Testis (tissue), 3 donors: Measurements from ENCODE around the gene ZG16B. TPM values are rescaled to one million over a fixed set of nuclear protein-coding genes. Genes with fewer than 3 reads are reported as not detected.

Experiments used
- DNase-seq: peaks from one replicate; pipeline ENCODE4 v3.0.0-alpha.2; 2019
- H3K27ac ChIP-seq, 2 donors: fragments of 200-600 bp; sonication (generic); one replicate each; pipeline ENCODE4 v1.5.1; 2019
- H3K27me3 ChIP-seq: fragments of 200-600 bp; sonication (generic); one replicate; pipeline ENCODE4 v1.5.1; 2019
- H3K36me3 ChIP-seq: fragments of 200-600 bp; sonication (generic); one replicate; pipeline ENCODE4 v1.5.1; 2017; ENCODE audit warnings: low read depth; ENCODE audit errors: missing control alignments
- H3K4me1 ChIP-seq: fragments of 200-600 bp; sonication (generic); one replicate; pipeline ENCODE4 v1.5.1; 2019
- H3K4me3 ChIP-seq, 2 donors: fragments of 200-600 bp; sonication (generic); one replicate each; pipeline ENCODE4 v1.5.1; 2017 to 2019
- H3K9me3 ChIP-seq: fragments of 200-600 bp; sonication (generic); one replicate; pipeline ENCODE4 v1.5.1; 2017
- CTCF ChIP-seq, 3 experiments: fragments of 450-650 bp in 2 of 3; fragments of 200-600 bp in 1 of 3; sonication (generic) in 1 of 3; IDR thresholded peaks; one replicate each; pipeline ENCODE4 v1.5.1; 2016 to 2019; ENCODE audit warnings: antibody characterized with exemption in 3 of 3, mild to moderate bottlenecking in 2 of 3, moderate library complexity in 1 of 3
- POLR2A ChIP-seq: fragments of 450-650 bp; IDR thresholded peaks from one replicate; pipeline ENCODE4 v1.6.1; 2017; ENCODE audit warnings: antibody characterized with exemption, mild to moderate bottlenecking, moderate library complexity
- WGBS, 2 donors: methylation state at CpG; one replicate each; pipeline ENCODE4 v1.1.5; 2018; 5-methylcytosine and 5-hydroxymethylcytosine counted together
- intact Hi-C: fragments of 100-400 bp; cut with DNase I; formaldehyde crosslinking; loops from one replicate; pipeline ENCODE4 v1.15.1; 2023; ENCODE audit warnings: low total_unique reads
- polyA plus RNA-seq: library from polyadenylated mRNA; stranded (reverse); fragments of 350-450 nt; fragmentation: Illumina TruSeq; extraction: RNeasy Lipid Tissue Mini Kit (QIAGEN cat#74804); gene quantifications from one replicate; pipeline ENCODE4 v1.2.3, GENCODE V29; 2014; ENCODE audit warnings: low read depth, low replicate concordance; ENCODE audit not compliant: insufficient read depth
- total RNA-seq, 2 donors: library from RNA; depleted of rRNA; stranded (reverse); fragments of >200 nt; gene quantifications; one replicate each; pipeline ENCODE4 v1.2.3, GENCODE V29; 2016

ZG16B gene
- total and polyA plus RNA-seq, 3 donors from 2014 or later, result 1.7 to 3.5 (median 1.8) TPM

GRCh38 chr16:2806286-2806685 lies 23.8 kb upstream of the ZG16B start:
- no peak for DNase-seq
- Histone ChIP-seq H3K9me3 (no peaks in the 10 kb centered on the region), H3K36me3 (no peaks in the 10 kb centered on the region), H3K4me1 (no peaks in the 10 kb centered on the region), H3K4me3 (no peak overlapping the region), H3K27me3 (no peaks in the 10 kb centered on the region), H3K27ac (no peak overlapping the region)
- WGBS, 2 donors, result 66 to 84% methylated on average over 5 of the region's 5 CpGs
- intact Hi-C loops, result no loop called here
- TF ChIP-seq CTCF (IDR thresholded peaks at IDR 0.05) (no peak), POLR2A (no peak)

- Histone ChIP-seq H3K9me3 (no peaks in the 10 kb centered on the region), H3K27me3 (no peaks in the 10 kb centered on the region), H3K27ac (no peak overlapping the region), H3K36me3 (no peaks in the 10 kb centered on the region), H3K4me1 (no peaks in the 10 kb centered on the region), H3K4me3 (no peak overlapping the region)
- 90 to 92% methylated on average over 7 of the region's 7 CpGs for WGBS, 2 donors
- intact Hi-C loops, result no loop called here
- no peak for DNase-seq
- no peak for TF ChIP-seq CTCF (IDR thresholded peaks at IDR 0.05)
- TF ChIP-seq POLR2A, result no peak
These were observed 21.9 kb upstream of the ZG16B start for GRCh38 chr16:2808181-2808580.

- H3K27me3 ChIP-seq, result no peaks in the 10 kb centered on the region
- WGBS, 2 donors, result 84 to 87% methylated on average over 3 of the region's 3 CpGs
- intact Hi-C loops, result no loop called here
- H3K4me1 ChIP-seq, result no peaks in the 10 kb centered on the region
- TF ChIP-seq POLR2A (no peak), CTCF (IDR thresholded peaks at IDR 0.05) (no peak)
- H3K4me3 ChIP-seq, result no peak overlapping the region
- H3K36me3 ChIP-seq, result no peaks in the 10 kb centered on the region
- no peaks in the 10 kb centered on the region for H3K9me3 ChIP-seq
- no peak overlapping the region for H3K27ac ChIP-seq
- DNase-seq, result no peak
These were observed 20.8 kb upstream of the ZG16B start for GRCh38 chr16:2809149-2809760.

- no peak for DNase-seq
- intact Hi-C loops, result no loop called here
These were observed 19.5 kb upstream of the ZG16B start for GRCh38 chr16:2810651-2811050.

More at GRCh38 chr16:2810651-2811050, 19.5 kb upstream of the ZG16B start:
- Histone ChIP-seq H3K4me1 (no peaks in the 10 kb centered on the region), H3K36me3 (no peaks in the 10 kb centered on the region), H3K27me3 (no peaks in the 10 kb centered on the region), H3K9me3 (no peaks in the 10 kb centered on the region), H3K4me3 (no peak overlapping the region), H3K27ac (no peak overlapping the region)
- TF ChIP-seq POLR2A (no peak), CTCF (IDR thresholded peaks at IDR 0.05) (no peak)
- WGBS, 2 donors, result 59 to 86% methylated on average over 4 to 6 of the region's 6 CpGs
